HG02571 (cell line): Measurements from ENCODE around the gene GTF2H2.
A peak's percentile ranks its signal among the peaks of the same experiment; 100 is the strongest.
"Not testable (repeated sequence)": the region's sequence is repeated elsewhere in the genome, so short reads cannot be mapped to it uniquely, and the experiment has no call there.

Source experiments
- ATAC-seq: cut with Tn5 transposase; IDR thresholded peaks from one replicate; pipeline ENCODE4 v1.9.1; 2021; ENCODE audit warnings: mild to moderate bottlenecking, moderate library complexity; ENCODE audit not compliant: unreplicated experiment

GTF2H2 gene

DNA sequence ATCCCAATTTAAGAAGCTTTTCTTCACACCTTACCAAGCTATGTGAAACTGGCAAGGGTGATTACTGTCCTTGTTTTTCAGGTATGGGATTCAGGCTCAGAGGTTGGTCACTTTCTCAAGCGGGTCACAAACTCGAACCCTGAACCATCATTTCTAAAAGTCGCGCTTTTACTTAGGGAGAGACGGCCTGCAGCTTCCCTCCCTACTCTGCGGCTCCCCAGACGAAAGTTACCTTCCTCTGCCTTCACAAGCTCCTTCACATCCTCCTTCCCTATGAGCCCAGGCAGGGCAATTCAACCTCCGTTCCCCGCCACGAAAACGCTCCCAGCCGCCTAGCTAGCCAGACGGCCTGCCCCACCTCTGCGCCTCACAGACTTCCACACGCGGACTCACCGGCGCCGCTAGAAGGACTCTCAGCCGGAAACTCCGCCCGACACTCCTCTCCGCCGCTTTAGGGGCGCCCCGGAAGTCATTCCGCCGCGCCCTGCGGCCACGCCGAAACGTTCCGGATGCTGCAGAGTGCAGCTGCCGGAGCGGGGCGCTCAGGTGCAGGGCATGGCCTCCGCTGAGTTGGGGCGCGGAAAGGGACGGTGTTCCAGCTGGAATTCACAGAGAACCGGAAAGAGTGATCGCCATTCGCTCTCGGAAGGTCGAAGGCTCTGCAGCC lies at the start of gene GTF2H2:
GTF2H2 (minus strand) TSS at position 415 of the 667 bp plus-strand sequence. CDS start 4,913 bp downstream, outside the sequence.
- peak; percentile 92 for ATAC-seq

DNA sequence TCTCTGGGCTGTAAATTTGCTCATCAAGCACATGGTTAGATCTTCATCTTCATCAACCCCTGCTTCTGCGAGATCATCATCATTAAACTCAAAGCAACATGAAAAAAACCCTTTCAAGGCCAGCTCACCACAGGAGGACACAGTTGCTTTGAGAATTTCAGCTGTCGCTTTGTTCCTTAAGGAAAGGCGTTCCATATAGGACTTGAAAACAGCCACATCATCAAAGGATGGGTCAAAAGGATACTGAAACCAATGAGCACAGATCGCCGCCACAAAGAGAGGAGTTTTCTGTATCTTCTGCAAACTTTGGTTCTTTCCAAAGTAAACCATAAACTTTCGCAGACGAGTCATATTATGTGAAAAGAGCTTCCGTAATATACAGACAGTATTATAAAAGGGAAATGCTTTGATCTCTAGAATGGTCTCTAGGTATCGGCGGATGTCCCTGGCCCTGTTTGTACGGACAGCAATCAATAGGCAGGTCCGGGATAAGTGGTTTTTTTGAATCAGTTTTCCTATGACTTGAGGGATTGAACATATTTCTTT lies 42.3 kb upstream of the GTF2H2 start:
- ATAC-seq = not testable (repeated sequence)

DNA sequence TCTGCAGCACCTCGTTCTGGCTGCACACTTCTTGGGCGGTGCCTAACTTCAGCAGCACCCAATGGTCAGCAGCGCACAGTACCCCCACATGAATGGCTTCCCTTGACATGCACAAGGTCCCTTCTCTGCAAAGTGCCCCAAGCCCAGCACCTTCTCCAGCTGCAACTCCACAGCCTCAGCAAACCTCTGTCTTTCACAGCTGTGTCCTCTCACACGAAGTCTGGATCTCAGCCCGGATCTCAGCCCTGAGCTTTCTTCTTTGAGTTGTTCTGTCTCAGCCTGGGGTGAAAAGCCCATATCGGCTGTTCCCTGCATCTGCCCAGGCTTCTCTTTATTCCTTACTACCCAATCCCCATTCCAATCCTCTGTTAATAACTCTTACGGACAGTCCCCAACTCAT lies 32.5 kb upstream of the GTF2H2 start:
- not testable (repeated sequence) for ATAC-seq

DNA sequence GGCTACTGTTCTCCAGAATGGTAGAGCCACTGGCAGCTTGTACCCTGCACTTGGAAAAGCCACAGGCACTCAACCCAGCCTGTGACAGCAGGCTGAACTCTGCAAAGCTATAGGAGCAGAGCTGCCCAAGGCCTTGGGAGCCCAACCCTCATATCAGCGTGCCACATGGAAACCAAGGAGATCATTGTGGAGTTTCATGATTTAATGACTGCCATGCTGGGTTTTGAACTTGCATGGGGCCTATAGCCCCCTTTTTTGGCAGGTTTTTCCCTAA lies 30.4 kb upstream of the GTF2H2 start:
- not testable (repeated sequence) for ATAC-seq

DNA sequence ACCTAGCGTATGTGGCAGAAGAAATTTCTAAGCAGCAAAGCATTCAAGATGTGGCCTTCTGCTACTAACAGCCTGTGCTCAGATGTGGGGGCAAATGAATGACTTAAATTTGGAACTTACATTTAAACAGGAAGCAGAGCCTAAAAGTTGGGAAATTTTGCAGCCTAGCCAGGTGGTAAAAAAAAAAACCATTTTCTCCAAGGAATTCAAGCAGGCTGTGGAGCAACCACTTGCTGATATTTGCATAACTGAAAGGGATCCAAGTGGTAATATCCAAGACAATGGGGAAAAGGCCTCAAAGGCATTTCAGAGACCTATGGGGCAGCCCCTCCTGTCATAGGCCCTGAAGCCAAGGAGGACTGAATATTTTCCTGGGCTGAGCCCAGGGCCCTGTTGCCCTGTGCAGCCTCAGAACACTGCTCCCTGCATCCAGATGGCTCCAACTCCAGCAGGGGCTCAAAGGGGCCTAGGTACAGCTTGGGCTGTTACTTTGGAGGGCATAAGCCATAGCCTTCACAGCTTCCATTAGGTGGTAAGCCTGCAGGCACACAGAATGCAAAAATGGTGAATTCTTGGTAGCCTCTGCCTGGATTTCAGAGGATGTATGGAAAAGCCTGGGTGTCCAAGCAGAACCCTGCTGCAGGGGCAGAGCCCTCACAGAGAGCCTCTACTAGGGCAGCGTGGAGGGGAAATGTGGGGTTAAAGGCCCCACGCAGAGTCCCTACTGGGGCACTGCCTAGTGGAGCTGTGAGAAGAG lies 29.9 kb upstream of the GTF2H2 start:
- ATAC-seq = not testable (repeated sequence)

DNA sequence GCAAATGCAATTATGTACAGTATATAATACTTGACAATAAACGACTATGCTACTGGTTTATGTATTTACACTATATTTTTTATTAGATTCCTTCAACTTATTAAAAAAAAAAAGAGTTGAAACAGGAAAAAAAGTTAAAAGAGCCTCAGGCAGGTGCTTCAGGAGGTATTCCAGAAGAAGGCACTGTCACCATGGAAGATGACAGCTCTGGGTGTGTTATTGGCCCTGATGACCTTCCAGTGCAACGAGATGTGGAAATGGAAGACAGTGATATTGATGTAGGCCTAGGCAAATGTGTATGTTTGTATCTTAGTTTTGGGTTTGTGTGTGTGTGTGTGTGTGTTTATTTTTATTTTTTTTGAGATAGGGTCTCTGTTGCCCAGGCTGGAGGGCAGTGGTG lies 22.3 kb upstream of the GTF2H2 start:
- not testable (repeated sequence) for ATAC-seq

DNA sequence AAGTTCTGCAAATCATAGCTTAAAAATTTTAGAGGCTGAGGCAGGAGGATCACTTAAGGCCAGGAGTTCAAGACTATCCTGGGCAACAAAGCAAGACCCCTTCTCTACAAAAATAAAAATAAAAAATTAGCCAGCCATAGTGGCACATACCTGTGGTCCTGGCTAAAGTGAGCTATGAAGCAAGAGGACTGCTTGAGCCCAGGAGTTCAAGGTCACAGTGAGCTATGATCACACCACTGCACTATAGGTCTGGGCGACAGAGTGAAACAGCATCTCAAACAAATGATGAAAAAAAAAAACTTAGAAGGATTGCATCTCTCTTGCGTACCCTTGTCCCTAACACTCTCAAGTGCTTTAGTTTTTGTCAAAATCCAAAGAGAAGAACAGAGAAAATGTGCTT lies 21.3 kb upstream of the GTF2H2 start:
- ATAC-seq = not testable (repeated sequence)

DNA sequence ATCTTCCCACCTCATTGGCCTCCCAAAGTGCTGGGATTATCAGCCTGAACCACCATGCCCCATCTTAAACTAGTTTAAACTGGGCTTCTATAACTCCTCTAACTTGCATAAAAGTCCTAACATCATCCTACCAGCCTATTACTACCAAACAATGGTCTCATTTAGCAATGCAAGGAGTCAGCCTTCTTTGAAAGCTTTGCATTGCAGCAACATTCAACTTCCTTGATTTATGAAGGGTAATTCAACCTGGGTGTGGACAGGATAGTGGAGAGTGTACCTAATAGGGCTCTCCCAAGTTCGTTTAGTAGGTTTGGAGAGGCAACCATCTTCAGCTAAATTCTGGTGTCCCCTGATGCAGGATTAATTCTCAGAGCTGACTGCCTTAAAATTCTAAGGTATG lies 18.7 kb upstream of the GTF2H2 start:
- ATAC-seq = not testable (repeated sequence)

DNA sequence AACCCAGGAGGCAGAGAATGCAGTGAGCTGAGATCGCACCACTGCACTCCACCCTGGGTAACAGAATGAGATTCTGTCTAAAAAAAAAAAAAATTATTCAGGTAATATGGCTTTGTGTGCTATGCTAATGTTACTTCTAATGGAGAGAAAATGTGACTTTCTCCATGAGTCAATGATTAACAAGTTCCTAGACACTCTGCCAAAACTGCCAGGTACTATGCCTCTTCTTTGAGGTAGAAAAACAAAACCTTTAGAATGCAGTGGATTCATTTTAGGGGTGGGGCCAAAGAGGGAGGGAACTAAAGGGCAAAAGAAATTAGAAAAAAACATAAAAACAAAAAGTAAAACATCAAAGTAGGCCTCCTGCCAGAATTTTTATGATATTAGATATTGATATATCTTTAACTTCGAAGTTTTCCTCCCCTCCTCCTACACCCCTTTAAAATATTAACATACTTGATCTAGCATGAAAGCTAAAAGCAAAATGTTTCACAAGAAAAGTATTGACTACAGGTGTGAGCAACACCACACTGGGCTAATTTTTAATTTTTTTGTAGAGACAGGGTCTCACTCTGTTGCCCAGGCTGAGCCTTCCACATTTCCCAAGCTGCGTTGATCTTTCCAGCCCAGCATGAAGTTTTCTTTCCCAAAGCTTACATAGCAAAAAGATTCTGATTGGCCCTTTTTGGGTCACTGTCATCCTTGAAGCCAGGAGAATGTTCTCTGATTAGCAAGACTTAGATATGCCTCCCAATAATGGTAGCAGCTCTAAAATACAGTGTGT lies 17.0 kb upstream of the GTF2H2 start:
- ATAC-seq = not testable (repeated sequence)

DNA sequence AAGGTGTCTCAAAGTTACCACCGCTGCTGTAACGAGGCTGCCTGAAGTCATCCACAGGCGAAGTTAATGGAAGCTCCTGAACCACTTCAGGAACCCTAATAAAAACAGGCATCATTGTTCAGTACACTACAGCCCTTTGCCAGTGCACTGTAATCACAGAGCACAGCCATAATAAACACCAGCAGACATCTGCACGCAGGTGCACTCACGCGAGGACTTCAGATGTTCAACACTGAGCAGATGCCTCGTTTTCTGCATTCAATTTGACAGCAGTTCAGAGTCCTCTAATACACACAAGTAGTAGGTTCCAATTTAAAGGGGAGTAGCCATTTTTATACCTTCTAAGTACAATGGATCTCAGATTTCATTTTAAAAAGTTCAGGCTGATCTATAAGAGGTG lies 15.4 kb upstream of the GTF2H2 start:
- ATAC-seq = not testable (repeated sequence)

DNA sequence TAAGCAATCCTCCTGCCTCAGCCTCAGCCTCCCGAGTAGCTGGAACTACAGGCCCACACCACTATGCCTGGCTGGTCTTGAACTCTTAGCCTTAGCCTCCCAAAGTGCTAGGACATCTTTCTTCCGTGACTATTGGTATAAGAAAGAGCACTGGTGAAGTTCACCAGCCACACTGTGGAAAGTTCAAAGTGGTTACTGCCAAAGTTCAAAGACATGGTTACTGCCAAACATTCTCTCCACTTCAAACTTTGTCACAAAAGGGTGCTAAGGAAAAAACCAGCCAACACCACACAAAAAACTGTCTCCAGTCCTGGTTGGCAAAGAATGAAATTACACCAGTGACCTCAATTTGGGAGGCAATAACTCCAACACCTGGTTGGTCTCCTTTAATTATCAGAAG lies 14.9 kb upstream of the GTF2H2 start:
- ATAC-seq = not testable (repeated sequence)

DNA sequence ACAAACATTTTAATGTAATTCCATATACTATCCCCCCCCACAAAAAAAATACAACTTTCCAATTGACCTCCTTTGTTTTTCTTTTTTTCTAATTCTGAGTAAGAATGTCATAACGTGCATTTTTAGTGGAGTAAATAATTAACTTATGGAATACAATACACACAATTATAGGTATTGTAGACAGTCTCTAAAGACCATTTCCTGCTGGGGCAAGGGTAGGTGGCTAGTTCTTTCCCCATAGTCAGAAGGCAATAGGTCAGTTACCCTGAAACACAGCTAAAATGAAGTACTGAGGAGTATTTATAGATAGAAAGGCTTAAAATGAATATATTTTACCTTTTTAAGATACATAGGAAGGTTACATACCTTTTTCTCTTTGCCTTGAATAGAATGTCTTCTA lies 6.2 kb downstream of the GTF2H2 start:
- not testable (repeated sequence) for ATAC-seq

DNA sequence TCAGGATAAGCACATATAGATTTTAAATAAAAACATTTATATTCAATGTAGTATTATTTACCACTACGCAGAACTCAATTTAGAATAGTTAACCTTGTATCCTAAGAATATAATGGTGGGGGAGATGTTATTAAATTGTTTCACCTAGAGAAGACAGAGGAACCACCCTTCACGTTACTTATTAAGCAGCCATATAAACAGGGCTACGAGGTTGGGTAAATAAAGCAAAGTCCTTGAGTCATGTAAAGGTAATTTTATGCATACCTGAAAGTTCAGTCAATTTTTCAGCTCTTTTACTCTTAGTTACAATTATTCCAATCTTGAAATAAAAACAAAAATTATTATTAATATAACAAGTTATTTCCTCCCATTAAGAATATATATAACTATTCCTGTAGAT lies 8.1 kb downstream of the GTF2H2 start:
- not testable (repeated sequence) for ATAC-seq

DNA sequence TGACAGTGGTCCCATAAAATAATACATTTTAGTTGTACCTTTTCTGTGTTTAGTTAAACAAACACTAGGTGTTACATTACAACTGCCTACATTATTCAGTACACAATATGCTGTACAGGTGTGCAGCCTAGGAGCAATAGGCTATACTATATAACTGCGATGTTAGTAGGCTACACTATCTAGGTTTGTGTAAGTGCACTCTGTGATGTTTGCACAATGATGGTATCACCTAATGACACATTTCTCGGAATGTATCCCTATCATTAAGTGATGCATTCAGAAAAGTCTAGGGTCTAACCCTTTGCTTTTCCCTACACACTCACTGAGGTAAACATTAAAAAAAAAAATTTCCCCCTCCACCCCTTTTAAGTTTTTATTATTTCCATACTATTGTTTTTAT lies 22.7 kb downstream of the GTF2H2 start:
- not testable (repeated sequence) for ATAC-seq

DNA sequence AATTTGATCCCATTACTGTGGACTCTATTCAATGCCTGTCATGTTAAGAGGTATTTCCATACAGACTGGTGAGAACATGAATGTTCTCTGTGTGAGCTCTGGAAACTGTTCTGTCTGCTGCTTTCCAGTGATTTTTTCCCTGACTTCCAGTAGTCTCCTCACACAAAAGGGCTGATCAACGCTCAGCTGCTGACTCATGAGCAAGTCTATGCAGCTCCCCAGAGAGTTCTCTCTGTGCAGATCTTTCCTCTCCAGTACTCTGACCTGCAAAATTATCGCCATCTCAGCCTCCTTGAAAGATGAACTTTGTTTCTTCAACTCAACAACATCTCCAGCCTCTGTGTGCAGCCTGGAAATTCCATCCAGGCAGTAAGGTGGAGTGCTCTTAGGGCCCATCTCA lies 23.3 kb downstream of the GTF2H2 start:
- not testable (repeated sequence) for ATAC-seq

DNA sequence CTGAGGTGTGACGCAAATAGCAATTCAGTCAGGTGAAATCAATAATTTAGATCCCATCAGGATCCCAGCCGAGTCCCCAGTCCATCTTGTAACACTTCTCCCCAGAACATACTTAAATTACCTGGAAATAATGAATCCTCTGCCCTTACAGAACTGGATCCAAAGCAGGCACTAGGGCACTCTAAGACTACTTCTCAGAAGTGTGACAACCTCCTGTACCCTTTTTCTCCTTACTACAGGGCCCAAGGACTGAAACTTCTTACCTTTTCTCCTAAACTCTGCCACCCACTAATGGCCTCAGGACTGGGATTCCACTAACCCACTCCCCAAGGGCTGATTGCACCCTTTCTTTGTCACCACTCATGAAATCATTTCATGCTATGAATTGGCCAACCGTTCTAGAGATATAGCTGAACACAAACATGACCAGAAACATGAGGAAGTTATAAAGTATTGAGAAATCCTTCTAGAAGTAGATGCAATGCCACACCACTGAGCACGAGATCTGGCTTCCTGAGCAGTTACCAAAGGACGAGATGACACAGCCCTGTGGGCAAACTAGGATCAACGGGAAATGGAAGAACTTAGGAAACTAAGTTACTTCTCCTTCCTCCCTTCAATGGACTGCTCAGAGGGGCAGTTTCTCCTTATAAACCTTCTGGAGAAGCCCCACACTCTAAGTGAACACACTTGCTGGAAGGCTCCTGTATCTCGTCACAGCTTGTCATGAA lies 36.3 kb downstream of the GTF2H2 start:
- not testable (repeated sequence) for ATAC-seq

DNA sequence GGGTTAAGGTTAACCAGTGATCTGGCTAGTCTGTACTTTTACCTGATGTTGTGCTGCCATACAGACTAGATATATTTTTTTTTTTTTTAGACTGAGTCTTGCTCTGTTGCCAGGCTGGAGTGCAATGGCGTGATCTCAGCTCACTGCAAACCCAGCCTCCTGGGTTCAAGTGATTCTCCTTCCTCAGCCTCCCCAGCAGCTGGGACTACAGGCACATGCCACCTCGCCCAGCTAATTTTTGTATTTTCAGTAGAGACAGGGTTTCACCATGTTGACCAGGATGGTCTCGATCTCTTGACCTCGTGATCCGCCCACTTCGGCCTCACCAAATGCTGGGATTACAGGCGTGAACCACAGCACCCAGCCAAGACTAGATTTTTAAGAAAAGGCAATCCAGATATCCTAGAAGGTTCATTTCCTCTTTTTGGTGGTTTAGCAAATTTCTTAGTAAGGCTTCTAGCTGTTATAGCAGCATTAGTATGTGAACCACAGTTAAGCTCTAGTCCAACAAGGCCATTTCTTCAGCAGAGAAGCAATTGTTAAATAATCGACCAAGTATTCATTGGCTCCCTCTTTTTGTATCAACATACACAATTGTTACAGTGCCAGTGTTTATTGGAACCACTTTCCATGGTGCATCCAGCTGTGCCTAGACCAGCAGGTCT lies 42.1 kb downstream of the GTF2H2 start, which contains the start of gene NAIP:
NAIP (minus strand) TSS at position 51 of the 665 bp plus-strand sequence. CDS start 12,424 bp downstream, outside the sequence.
- ATAC-seq = not testable (repeated sequence)

DNA sequence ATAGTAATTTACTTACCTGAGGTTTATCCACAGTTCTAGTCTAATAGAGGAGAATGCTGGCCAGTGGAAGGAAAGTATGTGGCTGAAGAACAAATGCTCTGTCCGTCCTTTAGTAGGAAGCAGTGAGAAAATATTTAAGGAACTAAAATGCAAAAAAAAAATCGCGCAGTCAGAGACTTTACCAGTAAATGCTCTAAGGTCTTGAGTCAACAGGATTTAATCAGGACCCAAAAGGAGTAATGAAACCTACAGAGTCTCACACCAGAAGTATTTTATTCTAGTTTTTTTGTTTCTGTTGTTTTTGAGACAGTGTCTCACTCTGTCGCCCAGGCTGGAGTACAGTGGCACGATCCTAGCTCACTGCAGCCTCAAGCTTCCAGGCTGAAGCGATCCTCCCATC lies 46.8 kb downstream of the GTF2H2 start:
- ATAC-seq = not testable (repeated sequence)

DNA sequence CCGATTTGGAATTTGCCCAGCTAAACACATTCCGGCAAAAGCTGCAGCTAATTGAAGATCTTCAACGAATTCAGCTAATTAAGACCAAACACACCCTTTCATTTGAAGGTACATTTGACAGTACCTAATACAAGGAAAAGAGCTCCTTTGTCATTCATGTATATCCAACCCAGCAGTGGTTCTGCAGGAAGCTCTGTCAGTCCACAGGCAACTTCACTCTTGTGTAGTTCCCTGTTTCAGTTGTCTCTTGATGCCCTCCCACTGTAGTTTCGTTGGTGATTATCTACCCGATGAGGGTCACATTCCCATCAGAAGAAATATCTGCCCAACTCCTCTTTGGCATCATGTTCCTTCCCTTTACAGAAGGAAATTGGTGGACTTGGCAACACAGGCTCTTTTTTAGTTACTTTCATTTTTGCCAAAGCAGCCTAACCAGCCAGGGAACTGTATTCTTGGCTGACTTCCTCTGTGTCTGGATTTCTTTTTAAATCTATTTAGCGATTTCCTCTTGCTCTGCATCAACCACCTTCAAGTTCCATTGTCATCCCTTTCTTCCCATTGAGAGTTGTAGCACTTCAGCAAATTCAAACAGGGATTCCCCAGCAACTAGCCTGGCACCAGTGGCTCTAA lies 49.0 kb downstream of the GTF2H2 start:
- not testable (repeated sequence) for ATAC-seq

DNA sequence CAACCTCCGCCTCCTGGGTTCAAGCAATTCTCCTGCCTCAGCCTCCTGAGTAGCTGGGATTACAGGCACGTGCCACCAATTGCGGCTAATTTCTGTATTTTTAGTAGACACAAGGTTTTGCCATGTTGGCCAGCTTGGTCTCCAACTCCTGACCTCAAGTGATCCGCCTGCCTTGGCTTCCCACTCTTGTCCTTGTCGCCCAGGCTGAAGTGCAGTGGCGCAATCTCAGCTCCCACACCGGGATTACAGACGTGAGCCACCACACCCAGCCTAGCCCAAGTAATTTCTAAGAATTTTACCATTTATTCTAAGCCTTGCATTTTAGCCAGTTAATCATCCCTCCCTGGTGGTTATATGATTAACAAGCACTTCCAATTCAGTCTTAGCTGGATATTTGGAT lies 53.3 kb downstream of the GTF2H2 start:
- no peak for ATAC-seq
